Transverse colon (tissue), 4 donors: ENCODE results near the gene DNAI2. TPM values are rescaled to one million over a fixed set of nuclear protein-coding genes. Genes with fewer than 3 reads are reported as not detected.

Experiments
- DNase-seq: peaks from one replicate; pipeline ENCODE4 v3.0.0-alpha.2; 2019
- H3K27ac ChIP-seq, 4 donors: fragments of 200-600 bp; sonication (generic); 2 replicates each; pipeline ENCODE4 v1.5.1; 2016 to 2018; ENCODE audit warnings: inconsistent platforms in 4 of 4
- H3K27me3 ChIP-seq: fragments of 200-600 bp; sonication (generic); 2 replicates; pipeline ENCODE4 v1.5.1; 2017; ENCODE audit warnings: inconsistent platforms
- H3K36me3 ChIP-seq, 4 donors: fragments of 200-600 bp; sonication (generic); 2 replicates each; pipeline ENCODE4 v1.5.1; 2017 to 2019; ENCODE audit warnings: inconsistent platforms in 4 of 4
- H3K4me1 ChIP-seq, 4 donors: fragments of 200-600 bp; sonication (generic); 2 replicates each; pipeline ENCODE4 v1.5.1; 2017 to 2020; ENCODE audit warnings: inconsistent platforms in 4 of 4
- H3K4me3 ChIP-seq, 4 donors: fragments of 200-600 bp; sonication (generic); 1 replicate in 1 of 4; 2 replicates in 3 of 4; pipeline versions ENCODE4 v1.5.1 to v1.6.1; 2017 to 2019; ENCODE audit warnings: inconsistent platforms in 4 of 4
- H3K9me3 ChIP-seq, 2 donors: fragments of 200-600 bp; sonication (generic); 2 replicates each; pipeline ENCODE4 v1.5.1; 2017 to 2019; ENCODE audit warnings: inconsistent platforms in 2 of 2
- CTCF ChIP-seq, 5 experiments: fragments of 200-600 bp in 3 of 5; fragments of 450-650 bp in 2 of 5; sonication (generic) in 3 of 5; IDR thresholded peaks; 1 replicate in 2 of 5; 2 replicates in 3 of 5; pipeline ENCODE4 v1.5.1; 2016 to 2017; ENCODE audit warnings: antibody characterized with exemption in 5 of 5, inconsistent platforms in 3 of 5, mild to moderate bottlenecking in 2 of 5, moderate library complexity in 1 of 5
- EP300 ChIP-seq: sonication (generic); formaldehyde crosslinking; IDR thresholded peaks from one replicate; pipeline ENCODE4 v1.6.1; 2017; ENCODE audit warnings: antibody characterized with exemption, low read depth
- POLR2A ChIP-seq: fragments of 450-650 bp; IDR thresholded peaks from one replicate; pipeline ENCODE4 v1.6.1; 2016; ENCODE audit warnings: antibody characterized with exemption, mild to moderate bottlenecking, moderate library complexity
- POLR2AphosphoS5 ChIP-seq, 3 donors: sonication (generic); formaldehyde crosslinking; IDR thresholded peaks; one replicate each; pipeline ENCODE4 v1.6.1; 2016; ENCODE audit warnings: antibody characterized with exemption in 3 of 3
- WGBS, 2 donors: methylation state at CpG; one replicate each; pipeline ENCODE4 v1.1.5; 2018; ENCODE audit warnings: low coverage in 1 of 2; 5-methylcytosine and 5-hydroxymethylcytosine counted together
- in situ Hi-C, 4 donors: fragments of 200-750 bp; cut with MboI; loops; one replicate each; pipeline versions ENCODE4 v1.15.0 to v1.15.1; 2017; ENCODE audit warnings: low sequenced_read_pairs in 3 of 4, low pct_ligation_motif_present in 1 of 4, low pct_unique_long_range_greater_than_20kb in 1 of 4
- intact Hi-C: fragments of 100-400 bp; cut with DNase I; formaldehyde crosslinking; loops from one replicate; pipeline ENCODE4 v1.15.1; 2023; ENCODE audit warnings: low total_unique reads
- total RNA-seq, 4 donors: library from RNA; depleted of rRNA; stranded (reverse); fragments of >200 nt; gene quantifications; one replicate each; pipeline ENCODE4 v1.1.0, GENCODE V29; 2016

The DNAI2 gene
- total RNA-seq, 4 donors from 2014 or later: not detected

- DNase-seq: no peak
- no peak overlapping the region for H3K27ac ChIP-seq
- no peaks in the 10 kb centered on the region for H3K27me3 ChIP-seq
- intact Hi-C loops: no loop called here
- no peaks in the 10 kb centered on the region for H3K9me3 ChIP-seq
- no peak overlapping the region for H3K4me3 ChIP-seq
- no peak for TF ChIP-seq EP300
- TF ChIP-seq CTCF (IDR thresholded peaks at IDR 0.05): no peak
- no peak for TF ChIP-seq POLR2AphosphoS5 (IDR thresholded peaks at IDR 0.05)
- no peak for TF ChIP-seq POLR2A
- 88% methylated on average over 5 of the region's 5 CpGs; no CpG with 5 or more reads in 1 of the 2 donors for WGBS, 2 donors
- H3K4me1 ChIP-seq: no peaks in the 10 kb centered on the region
- in situ Hi-C loops: no loop called here
- no peaks in the 10 kb centered on the region for H3K36me3 ChIP-seq
Observed at GRCh38 chr17:74228306-74228978, 45.6 kb upstream of the DNAI2 start.

GRCh38 chr17:74230896-74231295, 43.1 kb upstream of the DNAI2 start:
- Histone ChIP-seq H3K36me3 (no peaks in the 10 kb centered on the region), H3K27ac (no peak overlapping the region)
- in situ Hi-C loops: no loop called here

GRCh38 chr17:74231928-74232907, 41.8 kb upstream of the DNAI2 start:
- no peak for DNase-seq
- H3K27me3 ChIP-seq: no peaks in the 10 kb centered on the region
- TF ChIP-seq EP300: no peak
- TF ChIP-seq CTCF (IDR thresholded peaks at IDR 0.05): no peak
- TF ChIP-seq POLR2AphosphoS5 (IDR thresholded peaks at IDR 0.05): no peak
- no peak for TF ChIP-seq POLR2A
- H3K36me3 ChIP-seq: no peaks in the 10 kb centered on the region
- intact Hi-C loops (no loop called here), in situ Hi-C loops (no loop called here)
- WGBS, 2 donors: 49 to 81% methylated on average over 2 to 17 of the region's 17 CpGs
- no peaks in the 10 kb centered on the region for H3K9me3 ChIP-seq
- no peaks in the 10 kb centered on the region for H3K4me1 ChIP-seq
- no peak overlapping the region for H3K4me3 ChIP-seq
- H3K27ac ChIP-seq: no peak overlapping the region

More at GRCh38 chr17:74230896-74231295, 43.1 kb upstream of the DNAI2 start:
- H3K4me3 ChIP-seq: no peak overlapping the region
- no peaks in the 10 kb centered on the region for H3K4me1 ChIP-seq
- no peaks in the 10 kb centered on the region for H3K9me3 ChIP-seq
- WGBS, 2 donors: 94 to 100% methylated on average over 1 to 16 of the region's 16 CpGs
- intact Hi-C loops: no loop called here
- TF ChIP-seq POLR2A (no peak), CTCF (IDR thresholded peaks at IDR 0.05) (no peak), POLR2AphosphoS5 (IDR thresholded peaks at IDR 0.05) (no peak), EP300 (no peak)
- H3K27me3 ChIP-seq: no peaks in the 10 kb centered on the region
- no peak for DNase-seq

GRCh38 chr17:74233937-74234336, 40.1 kb upstream of the DNAI2 start:
- Histone ChIP-seq H3K36me3 (no peaks in the 10 kb centered on the region), H3K9me3 (no peaks in the 10 kb centered on the region), H3K27me3 (no peaks in the 10 kb centered on the region), H3K4me1 (no peaks in the 10 kb centered on the region), H3K4me3 (no peak overlapping the region), H3K27ac (peak overlapping the region in 1 of 4 donors; percentile 19)
- 86 to 92% methylated on average over 2 to 8 of the region's 8 CpGs for WGBS, 2 donors
- DNase-seq: no peak
- in situ Hi-C loops: no loop called here
- intact Hi-C loops: no loop called here
- no peak for TF ChIP-seq POLR2A
- no peak for TF ChIP-seq CTCF (IDR thresholded peaks at IDR 0.05)
- TF ChIP-seq EP300: no peak
- no peak for TF ChIP-seq POLR2AphosphoS5 (IDR thresholded peaks at IDR 0.05)
